ENCODE data around the gene PIGV. TPM values are rescaled to one million over a fixed set of nuclear protein-coding genes. Genes with fewer than 3 reads are reported as not detected.

PIGV gene
- total RNA-seq, 1 donor from 2014 or later: 11.5 TPM

DNA sequence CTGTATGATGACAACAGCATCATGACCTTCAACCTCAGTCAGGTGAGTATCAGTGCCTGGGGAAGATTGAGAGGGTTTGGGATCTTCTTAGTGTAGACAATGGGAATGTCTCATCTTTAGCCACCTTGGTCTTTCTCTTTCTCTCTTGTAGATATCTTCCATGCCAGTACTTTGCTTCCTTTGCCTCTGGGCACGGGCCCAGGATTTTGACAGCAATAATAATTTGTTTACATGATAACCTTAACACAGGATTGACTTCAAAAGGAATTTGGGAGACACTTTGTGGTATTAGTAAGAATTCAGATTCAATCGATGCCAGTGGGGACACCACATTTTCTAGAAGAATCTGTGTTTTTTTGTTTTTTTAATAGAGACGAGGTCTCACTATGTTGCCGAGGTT, 12.1 kb upstream of the PIGV start:
- H3K4me3 ChIP-seq (ENCODE audit: low read depth, low read length): no peak overlapping the region
- TF ChIP-seq CTCF (IDR thresholded peaks at IDR 0.05; ENCODE audit: insufficient read depth, low read length, poor library complexity, severe bottlenecking): no peak
- DNase-seq (ENCODE audit: low read depth): no peak
- no peaks in the 10 kb centered on the region for H3K27me3 ChIP-seq (ENCODE audit: control insufficient read depth, insufficient read depth, low read length)
- H3K36me3 ChIP-seq (ENCODE audit: control insufficient read depth, insufficient read depth, low read length): peaks cover 15% of the 10 kb centered on the region

GRCh38 chr1:26779098-26779668, 8.6 kb upstream of the PIGV start:
- Histone ChIP-seq H3K27me3 (ENCODE audit: control insufficient read depth, insufficient read depth, low read length) (no peaks in the 10 kb centered on the region), H3K4me3 (ENCODE audit: low read depth, low read length) (no peak overlapping the region), H3K36me3 (ENCODE audit: control insufficient read depth, insufficient read depth, low read length) (peaks cover 11% of the 10 kb centered on the region)
- no peak for DNase-seq (ENCODE audit: low read depth)
- TF ChIP-seq CTCF (IDR thresholded peaks at IDR 0.05; ENCODE audit: insufficient read depth, low read length, poor library complexity, severe bottlenecking): no peak

- DNase-seq (ENCODE audit: low read depth): no peak
- no peak for TF ChIP-seq CTCF (IDR thresholded peaks at IDR 0.05; ENCODE audit: insufficient read depth, low read length, poor library complexity, severe bottlenecking)
- Histone ChIP-seq H3K27me3 (ENCODE audit: control insufficient read depth, insufficient read depth, low read length) (no peaks in the 10 kb centered on the region), H3K4me3 (ENCODE audit: low read depth, low read length) (no peak overlapping the region), H3K36me3 (ENCODE audit: control insufficient read depth, insufficient read depth, low read length) (peaks cover 4% of the 10 kb centered on the region)
Observed at GRCh38 chr1:26780344-26780957, 7.3 kb upstream of the PIGV start.

DNA sequence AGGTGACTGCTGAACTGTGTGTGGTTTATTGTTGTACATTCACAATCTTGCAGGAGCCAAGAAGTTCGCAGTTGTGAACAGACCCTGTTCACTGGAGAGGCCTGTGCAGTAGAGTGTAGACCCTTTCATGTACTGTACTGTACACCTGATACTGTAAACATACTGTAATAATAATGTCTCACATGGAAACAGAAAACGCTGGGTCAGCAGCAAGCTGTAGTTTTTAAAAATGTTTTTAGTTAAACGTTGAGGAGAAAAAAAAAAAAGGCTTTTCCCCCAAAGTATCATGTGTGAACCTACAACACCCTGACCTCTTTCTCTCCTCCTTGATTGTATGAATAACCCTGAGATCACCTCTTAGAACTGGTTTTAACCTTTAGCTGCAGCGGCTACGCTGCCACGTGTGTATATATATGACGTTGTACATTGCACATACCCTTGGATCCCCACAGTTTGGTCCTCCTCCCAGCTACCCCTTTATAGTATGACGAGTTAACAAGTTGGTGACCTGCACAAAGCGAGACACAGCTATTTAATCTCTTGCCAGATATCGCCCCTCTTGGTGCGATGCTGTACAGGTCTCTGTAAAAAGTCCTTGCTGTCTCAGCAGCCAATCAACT, 6.4 kb upstream of the PIGV start:
- H3K36me3 ChIP-seq (ENCODE audit: control insufficient read depth, insufficient read depth, low read length): peaks cover 4% of the 10 kb centered on the region
- H3K4me3 ChIP-seq (ENCODE audit: low read depth, low read length): no peak overlapping the region
- DNase-seq (ENCODE audit: low read depth): no peak
- no peaks in the 10 kb centered on the region for H3K27me3 ChIP-seq (ENCODE audit: control insufficient read depth, insufficient read depth, low read length)
- TF ChIP-seq CTCF (IDR thresholded peaks at IDR 0.05; ENCODE audit: insufficient read depth, low read length, poor library complexity, severe bottlenecking): no peak

- no peaks in the 10 kb centered on the region for H3K27me3 ChIP-seq (ENCODE audit: control insufficient read depth, insufficient read depth, low read length)
- TF ChIP-seq CTCF (IDR thresholded peaks at IDR 0.05; ENCODE audit: insufficient read depth, low read length, poor library complexity, severe bottlenecking): no peak
- peaks cover 4% of the 10 kb centered on the region for H3K36me3 ChIP-seq (ENCODE audit: control insufficient read depth, insufficient read depth, low read length)
- H3K4me3 ChIP-seq (ENCODE audit: low read depth, low read length): no peak overlapping the region
- no peak for DNase-seq (ENCODE audit: low read depth)
Observed at GRCh38 chr1:26782521-26783212, 5.1 kb upstream of the PIGV start.
